Right ventricle myocardium superior (tissue), 1 donor: Measurements from ENCODE around the gene SNTA1. TPM values are rescaled to one million over a fixed set of nuclear protein-coding genes. Genes with fewer than 3 reads are reported as not detected.
"Not testable (repeated sequence)": the region's sequence is repeated elsewhere in the genome, so short reads cannot be mapped to it uniquely, and the experiment has no call there.

ENCODE experiments used
- ATAC-seq: fragments of 200-7000 bp; cut with Tn5 transposase; one replicate; pipeline ENCODE4 v1.9.1; 2020; ENCODE audit warnings: mild to moderate bottlenecking; ENCODE audit not compliant: poor library complexity
- DNase-seq: peaks from one replicate; pipeline ENCODE4 v3.0.0-alpha.2; 2020
- intact Hi-C: fragments of 100-400 bp; cut with DNase I; formaldehyde crosslinking; loops from one replicate; pipeline ENCODE4 v1.11.2; 2022
- total RNA-seq: library from RNA; stranded (reverse); fragmentation: NEBNext Ultra II Directional; extraction: Animal tissue kit (Norgen Biotek cat#: 25700); gene quantifications from one replicate; pipeline ENCODE4 v1.2.1, GENCODE V29; 2021
- donor health status: DM: no; HTN: yes; CAD: no; lungs with severe emphysema.

Gene SNTA1
- total RNA-seq, 1 donor from 2014 or later = 215 TPM

DNA sequence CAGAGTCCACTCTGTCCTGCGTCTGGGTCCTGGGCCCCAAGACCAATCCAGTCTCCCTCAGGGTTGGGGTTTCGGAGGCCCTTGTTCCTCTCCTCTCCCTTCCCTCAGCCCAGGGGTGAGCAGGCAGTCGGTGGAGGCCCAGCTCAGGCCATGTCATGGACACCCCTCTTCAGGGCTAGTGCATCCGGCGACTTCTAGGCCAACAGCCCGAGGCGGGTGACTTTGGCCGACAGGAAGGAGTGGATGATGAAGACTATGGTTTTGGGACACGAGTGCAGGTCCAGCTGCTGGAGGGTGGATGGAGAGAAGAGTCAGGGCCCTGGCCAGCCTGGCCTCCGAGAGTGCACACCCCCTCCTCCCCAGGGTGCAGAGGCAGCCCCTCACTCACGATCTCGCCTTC lies 35.2 kb downstream of the SNTA1 start:
- intact Hi-C loops = no loop called here
- no peak for ATAC-seq
- DNase-seq = no peak

DNA sequence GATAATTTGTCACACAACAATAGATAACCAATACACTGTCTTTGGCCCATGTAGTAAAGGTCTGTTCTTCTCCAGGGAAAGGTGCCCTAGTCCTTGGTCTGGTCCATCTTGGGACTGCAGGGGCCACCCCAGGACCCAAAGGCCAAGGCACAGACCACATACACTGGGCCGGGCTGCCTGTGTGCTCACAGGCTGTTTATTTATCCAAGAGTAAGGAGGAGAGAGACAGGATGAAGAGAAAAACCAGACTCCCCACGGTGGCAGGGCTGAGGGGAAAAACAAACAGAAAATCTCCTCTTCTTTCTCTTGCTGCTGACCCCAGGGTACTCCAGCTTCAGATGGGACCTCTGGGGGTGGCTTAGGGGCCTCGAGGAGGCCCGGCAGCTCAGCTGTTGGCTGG lies 35.8 kb downstream of the SNTA1 start:
- ATAC-seq = no peak
- DNase-seq = no peak
- intact Hi-C loops = no loop called here

DNA sequence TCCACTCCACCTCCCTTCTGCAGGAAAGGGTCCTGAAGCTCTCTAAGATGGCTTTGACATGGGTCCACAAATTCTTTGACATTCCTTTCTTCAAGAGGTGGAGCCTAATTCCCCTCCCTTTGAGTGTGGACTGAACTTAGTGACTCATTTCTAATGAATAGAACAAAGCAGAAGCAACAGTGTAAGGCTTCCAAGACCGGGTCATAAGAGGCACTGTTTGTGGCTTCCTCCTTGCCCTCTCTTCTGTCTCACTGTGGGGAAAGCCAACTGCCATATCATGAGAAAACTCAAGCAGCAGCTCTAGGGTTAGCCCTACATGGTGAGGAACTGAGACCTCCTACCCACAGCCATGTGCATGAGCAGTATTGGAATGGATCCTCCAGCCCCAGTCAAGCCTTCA lies 36.3 kb downstream of the SNTA1 start:
- no peak for ATAC-seq
- no peak for DNase-seq
- intact Hi-C loops = no loop called here

DNA sequence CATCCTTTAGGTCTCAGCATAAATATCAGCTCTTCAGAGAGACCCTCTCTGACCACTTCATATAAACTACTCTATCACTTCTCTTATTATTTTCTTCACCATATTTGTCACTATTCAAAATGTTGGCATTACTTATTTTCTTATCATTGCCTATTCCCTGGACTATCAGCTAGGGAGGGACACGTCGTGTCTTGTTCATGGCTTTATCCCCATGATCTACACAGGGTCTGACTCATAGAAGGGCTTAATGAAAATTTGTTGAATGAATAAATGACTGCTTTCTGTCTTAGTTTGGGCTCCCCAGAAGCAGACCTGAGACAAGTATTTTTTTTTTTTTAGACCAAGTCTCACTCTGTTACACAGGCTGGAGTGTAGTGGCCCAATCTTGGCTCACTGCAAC lies 39.3 kb downstream of the SNTA1 start:
- intact Hi-C loops = no loop called here
- DNase-seq (no peak), ATAC-seq (no peak)

DNA sequence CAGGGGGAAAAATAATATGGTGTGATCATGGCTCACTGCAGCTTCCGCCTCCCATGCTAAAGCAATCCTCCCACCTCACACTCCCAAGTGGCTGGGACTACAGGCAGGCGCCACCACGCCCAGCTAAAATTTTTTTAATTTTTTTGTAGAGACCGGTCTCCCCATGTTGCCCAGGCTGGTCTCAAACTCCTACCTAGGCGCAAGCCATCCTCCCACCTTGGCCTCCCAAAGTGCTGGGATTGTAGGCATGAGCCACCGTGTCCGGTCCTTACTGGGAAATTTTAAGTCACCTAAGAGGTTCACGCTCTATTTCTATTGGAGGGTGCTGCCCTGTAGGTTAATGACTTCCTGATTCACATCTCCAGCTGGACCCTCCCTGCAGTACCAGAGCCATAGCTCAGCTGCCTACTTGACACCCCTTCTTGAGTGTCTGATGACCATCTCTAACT lies 41.6 kb downstream of the SNTA1 start:
- no peak for DNase-seq
- intact Hi-C loops = no loop called here
- peak; percentile 23 for ATAC-seq

DNA sequence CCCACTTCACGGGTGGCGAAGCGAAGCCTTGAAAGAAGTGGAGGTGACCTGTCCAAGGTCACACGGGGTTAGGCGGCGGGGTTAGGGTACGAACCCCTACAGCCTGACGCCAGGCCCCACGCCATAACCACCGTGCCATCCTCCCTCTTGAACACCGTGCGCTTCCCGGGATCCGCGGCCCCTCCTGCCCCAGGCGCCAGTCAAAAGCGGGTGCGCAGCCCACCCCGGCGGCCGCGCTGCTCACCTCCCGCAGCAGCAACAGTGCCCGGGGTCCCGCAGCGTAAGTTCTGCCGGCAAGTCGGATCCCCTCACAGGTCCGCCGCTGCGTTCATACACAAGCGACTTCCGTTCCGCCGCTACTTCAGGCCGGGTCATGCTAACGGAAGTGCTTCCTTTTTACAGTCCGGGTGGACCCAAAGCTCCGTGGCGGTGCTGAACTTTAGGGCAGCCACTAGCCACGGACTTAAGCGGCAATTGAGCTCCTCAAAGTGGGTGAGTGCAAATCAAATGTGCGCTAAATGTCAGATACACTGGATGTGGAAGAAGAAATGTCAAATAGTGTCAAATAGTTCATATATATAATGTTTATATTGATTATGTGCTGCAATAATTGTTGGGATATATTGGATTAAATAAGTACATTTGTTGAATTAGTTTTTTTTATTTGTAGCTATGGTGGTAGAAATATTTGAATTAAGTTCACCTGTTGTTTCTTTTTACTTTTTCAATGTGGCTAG lies 42.2 kb downstream of the SNTA1 start, which contains the start of gene CDK5RAP1:
CDK5RAP1 (minus strand) TSS at position 336 of the 737 bp plus-strand sequence. CDS start 4,455 bp downstream, outside the sequence.
- intact Hi-C loops = no loop called here
- peak; percentile 95 for ATAC-seq
- peak; percentile 92 for DNase-seq

DNA sequence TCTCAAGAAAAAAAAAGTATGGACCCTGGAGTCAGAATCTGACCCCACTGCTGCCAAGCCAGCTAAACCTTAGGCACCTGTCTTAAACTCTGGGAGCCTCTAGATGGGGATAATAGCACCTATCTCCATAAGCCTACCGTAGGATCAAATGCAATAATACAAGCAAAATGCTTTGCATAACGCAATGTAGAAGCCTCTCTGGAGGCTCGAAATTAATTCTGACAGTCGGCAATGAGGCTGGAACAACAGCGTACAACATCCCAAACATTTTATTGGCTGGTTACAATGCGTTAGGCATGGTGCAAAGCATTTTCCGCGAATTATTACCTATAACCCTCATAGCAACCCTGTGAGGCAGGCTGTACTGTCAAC lies 42.8 kb downstream of the SNTA1 start:
- ATAC-seq (peak; percentile 40), DNase-seq (no peak)
- intact Hi-C loops = no loop called here

DNA sequence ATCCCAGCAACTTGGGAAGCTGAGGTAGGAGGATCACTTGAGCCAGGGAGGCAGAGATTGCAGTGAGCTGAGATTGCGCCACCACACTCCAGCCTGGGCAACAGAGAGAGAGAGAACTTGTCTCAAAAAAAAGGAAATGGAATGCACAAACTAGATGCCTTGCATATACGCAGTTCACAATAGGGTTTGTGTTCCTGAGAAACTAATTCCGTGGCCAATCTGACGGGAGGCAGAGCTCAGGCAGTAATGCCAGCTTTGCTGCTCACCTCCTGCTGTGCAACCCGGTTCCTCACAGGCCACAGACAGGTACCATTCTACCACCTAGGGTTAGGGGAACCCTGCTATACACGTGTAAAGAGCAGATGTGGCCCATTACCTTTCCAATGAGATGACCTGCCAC lies 43.6 kb downstream of the SNTA1 start:
- DNase-seq = no peak
- intact Hi-C loops = no loop called here
- no peak for ATAC-seq

DNA sequence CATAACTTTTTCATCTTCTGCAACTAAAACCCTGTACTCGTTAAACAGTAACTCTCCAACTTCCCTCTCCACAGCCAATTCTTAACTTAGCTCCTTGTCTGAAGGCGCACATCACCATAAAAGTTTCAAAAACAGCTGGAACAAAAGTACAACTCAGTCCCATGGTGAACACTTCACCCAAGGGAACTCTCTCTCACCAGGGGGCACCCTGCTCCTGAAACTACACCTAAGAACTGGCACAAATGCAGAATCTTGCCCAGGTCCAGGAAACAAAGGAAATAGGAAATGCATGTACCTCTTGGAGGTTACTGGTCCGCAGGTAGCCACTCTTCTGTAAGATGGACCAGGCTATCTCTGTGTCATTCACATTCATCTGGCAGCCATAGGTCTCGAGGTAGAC lies 48.8 kb downstream of the SNTA1 start:
- DNase-seq (no peak), ATAC-seq (no peak)
- intact Hi-C loops = no loop called here

DNA sequence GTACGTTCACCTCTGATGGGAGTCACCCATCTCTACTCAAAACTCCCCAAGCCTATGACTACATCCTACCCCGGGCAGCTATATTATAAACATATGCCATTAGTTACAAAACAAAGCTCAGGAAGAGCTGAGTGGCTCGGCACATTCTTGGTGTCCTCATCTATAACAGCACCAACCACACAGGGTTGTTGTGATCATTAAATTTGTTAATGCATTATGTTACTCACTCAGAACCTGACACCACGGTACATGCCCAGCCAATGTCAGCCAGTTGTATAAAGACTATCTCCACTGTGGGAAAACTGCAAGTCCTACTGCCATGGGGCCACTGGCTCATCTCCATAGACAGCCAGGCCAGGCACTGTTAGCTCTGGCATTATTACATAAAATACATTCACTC lies 50.0 kb downstream of the SNTA1 start:
- no peak for ATAC-seq
- intact Hi-C loops = no loop called here
- DNase-seq = no peak

DNA sequence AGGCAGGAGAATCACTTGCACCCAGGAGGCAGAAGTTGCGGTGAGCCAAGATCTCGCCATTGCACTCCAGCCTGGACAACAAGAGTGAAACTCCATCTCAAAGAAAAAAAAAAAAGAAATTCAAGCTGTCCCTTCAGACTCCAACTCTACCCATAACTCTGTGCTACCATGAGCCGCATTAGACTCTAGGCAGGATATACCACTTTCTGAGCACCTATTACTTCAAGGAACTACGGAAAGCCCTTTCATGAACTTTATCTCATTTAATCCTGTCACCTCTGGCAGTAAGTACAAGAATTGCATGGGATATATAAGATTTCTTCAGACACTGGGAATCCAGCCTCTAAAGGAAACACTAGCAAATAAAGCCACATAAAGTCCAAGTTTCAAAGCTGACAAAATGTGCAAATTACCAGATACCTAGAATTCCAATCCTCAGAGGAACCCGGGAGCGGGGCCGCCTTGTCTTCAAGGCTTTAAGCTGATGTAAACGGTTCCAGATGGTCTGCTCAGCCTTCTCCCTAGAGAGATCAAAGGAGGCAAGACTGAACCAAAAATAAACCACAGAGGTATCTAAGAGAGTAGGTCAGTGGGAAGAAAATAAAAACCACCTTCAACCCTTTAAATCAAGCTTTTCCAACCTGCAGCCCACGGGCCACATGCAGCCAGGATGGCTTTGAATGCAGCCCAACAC lies 51.7 kb downstream of the SNTA1 start:
- intact Hi-C loops = no loop called here
- ATAC-seq = no peak
- no peak for DNase-seq

DNA sequence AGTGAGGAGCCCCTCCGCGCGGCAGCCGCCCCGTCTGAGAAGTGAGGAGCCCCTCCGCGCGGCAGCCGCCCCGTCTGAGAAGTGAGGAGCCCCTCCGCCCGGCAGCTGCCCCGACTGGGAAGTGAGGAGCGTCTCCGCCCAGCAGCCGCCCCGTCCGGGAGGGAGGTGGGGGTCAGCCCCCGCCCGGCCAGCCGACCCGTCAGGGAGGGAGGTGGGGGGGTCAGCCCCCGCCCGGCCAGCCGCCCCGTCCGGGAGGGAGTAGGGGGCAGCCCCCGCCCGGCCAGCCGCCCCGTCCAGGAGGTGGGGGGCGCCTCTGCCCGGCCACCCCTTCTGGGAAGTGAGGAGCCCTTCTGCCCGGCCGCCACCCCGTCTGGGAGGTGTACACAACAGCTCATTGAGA lies 54.2 kb downstream of the SNTA1 start:
- intact Hi-C loops, DNase-seq, ATAC-seq: not testable (repeated sequence)

DNA sequence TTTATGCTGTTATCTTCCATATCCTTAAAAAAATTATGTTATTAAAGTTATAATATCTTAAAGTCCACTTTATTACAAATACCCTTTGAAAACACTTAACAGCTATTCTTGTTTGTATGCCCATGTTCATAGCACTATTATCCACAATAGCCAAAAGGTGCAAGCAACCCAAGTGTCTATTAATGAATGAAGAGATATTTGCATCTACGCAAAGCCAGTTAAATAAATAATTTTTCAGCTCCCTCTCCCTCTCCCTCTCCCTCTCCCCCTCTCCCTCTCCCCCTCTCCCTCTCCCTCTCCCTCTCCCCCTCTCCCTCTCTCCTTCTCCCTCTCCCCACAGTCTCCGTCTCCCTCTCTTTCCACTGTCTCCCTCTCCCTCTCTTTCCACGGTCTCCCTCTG lies 55.3 kb downstream of the SNTA1 start:
- DNase-seq = no peak
- intact Hi-C loops = no loop called here
- no peak for ATAC-seq

DNA sequence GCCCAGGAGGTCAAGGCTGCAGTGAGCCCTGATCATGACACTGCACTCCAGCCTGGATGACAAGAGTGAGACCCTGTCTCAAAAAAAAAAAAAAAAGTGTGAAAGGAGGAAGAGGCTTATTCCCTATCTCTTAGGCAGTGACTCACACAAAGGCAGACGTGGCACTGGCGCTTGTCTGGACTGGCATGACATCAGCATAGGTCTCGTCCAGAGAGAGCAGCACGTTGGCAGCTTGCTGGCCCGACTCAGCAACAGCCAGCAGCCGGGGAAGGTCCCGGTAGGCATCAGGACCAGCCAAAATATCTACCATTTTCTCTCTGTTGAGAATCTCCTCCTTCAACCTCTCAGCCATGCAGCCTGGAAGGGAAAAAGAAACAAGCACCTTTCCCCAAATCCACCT lies 56.4 kb downstream of the SNTA1 start:
- peak; percentile 65 for DNase-seq
- ATAC-seq = peak; percentile 76
- intact Hi-C loops = no loop called here

DNA sequence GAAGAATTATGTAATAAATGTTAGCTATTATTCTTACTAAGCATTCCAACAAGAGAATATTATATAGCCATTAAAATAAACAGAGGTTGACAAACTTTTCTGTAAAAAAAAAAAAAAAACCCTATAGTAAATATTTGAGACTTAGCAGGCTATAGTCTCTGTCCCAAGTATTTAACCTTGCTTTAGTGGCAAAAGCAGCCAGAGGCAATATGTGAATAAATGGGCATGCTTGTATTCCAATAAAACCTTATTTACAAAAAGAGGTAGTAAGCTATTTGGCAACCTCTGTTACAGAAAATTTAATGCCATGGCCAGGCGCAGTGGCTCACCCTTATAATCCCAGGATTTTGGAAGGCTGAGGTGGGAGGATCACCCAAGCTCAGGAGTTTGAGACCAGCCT lies 56.9 kb downstream of the SNTA1 start:
- no peak for ATAC-seq
- no peak for DNase-seq
- intact Hi-C loops = no loop called here

DNA sequence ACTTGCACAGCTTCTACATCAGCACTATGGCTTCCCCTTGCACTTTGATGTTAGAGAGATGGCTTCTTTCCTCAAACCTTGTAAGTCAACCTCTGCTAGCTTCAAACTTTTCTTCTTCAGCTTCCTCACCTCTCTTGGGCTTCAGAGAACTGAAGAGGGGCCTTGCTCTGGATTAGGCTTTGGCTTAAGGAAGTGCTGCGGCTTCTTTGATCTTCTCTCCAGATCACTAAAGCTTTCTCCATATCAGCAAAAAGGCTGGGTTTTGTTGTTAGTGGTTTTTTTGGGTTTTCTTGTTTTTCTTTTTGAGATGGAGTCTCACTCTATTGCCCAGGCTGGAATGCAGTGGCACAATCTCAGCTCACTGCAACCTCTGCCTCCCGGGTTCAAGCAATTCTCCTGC lies 66.2 kb downstream of the SNTA1 start:
- ATAC-seq (no peak), DNase-seq (no peak)
- intact Hi-C loops = no loop called here

DNA sequence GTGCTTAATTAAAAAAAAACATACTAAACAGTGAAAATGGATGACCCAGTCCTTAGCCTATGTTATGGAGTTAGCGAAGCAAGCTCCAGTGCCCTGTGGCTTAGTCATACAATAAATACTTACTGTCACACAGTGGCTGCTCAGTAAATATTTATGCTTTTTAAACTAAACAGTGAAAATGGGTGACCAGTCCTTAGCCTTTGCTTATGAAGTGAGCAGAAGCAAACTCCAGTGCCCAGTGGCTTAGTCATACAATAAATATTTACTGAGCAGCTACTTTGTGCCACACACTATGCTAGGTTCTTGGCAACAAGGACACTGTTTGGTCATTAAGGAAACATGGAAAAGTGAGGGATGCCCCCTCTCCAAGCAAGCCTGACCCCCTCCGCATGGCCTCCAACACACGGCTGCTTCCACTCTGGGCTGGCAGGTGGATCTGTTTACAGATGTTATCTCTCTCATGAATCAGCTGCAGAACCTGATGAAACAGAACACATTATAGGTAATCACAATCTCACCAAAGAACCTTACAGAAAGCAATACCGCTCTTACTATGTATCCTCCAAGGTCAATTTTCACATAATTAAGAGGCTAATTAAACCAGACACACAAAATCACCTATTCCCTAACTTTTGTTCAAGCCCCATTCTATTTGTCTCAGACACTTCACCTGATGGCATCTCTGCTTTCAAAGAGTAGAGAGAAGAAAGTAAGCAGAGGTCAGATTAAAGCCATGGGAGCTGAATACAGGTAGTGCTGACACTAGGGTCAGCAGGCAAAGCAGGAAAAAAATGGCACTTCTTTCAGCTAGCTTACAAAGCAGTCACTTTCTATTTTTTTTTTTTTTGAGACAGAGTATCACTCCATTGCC lies 69.6 kb downstream of the SNTA1 start:
- no peak for DNase-seq
- no peak for ATAC-seq
- intact Hi-C loops = no loop called here

DNA sequence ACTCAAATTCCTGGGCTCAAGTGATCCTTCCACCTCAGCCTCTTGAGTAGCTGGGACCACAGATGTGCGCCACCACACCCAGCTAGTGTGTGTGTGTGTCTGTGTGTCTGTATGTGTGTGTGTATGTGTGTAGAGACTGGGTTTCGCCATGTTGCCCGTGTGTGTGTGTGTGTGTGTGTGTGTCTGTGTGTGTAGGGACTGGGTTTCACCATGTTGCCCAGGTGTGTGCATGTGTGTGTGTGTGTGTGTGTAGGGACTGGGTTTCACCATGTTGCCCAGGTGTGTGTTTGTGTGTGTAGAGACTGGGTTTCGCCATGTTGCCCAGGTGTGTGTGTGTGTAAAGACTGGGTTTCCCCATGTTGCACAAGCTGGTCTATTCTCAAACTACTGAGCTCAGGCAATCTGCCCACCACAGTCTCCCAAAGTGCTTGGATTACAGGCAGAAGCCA lies 70.5 kb downstream of the SNTA1 start:
- ATAC-seq (no peak), DNase-seq (no peak)
- intact Hi-C loops = no loop called here

DNA sequence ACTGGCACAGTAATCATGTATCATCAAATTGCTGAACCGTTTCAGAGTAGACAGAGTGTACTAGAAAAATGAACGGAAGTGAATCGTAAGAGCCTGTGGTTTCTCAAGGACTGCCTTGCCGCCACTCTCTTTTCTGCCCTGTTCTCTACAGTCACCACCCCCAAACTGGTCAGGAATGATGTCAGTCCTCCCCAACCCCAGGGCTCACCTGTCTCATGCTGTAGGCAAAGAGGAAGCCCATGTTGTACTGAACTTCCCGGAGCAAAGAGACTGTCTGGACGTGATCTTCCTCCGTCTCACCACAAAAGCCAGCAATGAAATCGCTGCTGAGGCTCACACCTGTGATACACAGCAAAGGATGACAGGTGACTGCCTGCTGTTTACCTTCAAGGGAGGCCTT lies 73.3 kb downstream of the SNTA1 start:
- DNase-seq (no peak), ATAC-seq (no peak)
- intact Hi-C loops = no loop called here
